ENCODE results near the gene ME1.

- TF ChIP-seq BRCA1 (IDR thresholded peaks at IDR 0.05), result no peak
- no peak for TF ChIP-seq BRCA1 (CRISPR knock-in tag; IDR thresholded peaks at IDR 0.05)
- no peak for TF ChIP-seq FOXO4 (CRISPR knock-in tag; IDR thresholded peaks at IDR 0.05)
- no peak for TF ChIP-seq ZNF24 (IDR thresholded peaks at IDR 0.05)
- TF ChIP-seq KLF16 (IDR thresholded peaks at IDR 0.05), result peak; percentile 84
- TF ChIP-seq RNF219 (CRISPR knock-in tag; IDR thresholded peaks at IDR 0.05), result no peak
- no peak for TF ChIP-seq ZNF780A (CRISPR knock-in tag; IDR thresholded peaks at IDR 0.05)
- no peak for TF ChIP-seq KLF6 (CRISPR knock-in tag; IDR thresholded peaks at IDR 0.05; ENCODE audit: borderline replicate concordance)
These were observed 11.9 kb upstream of the ME1 start for GRCh38 chr6:83442752-83443151.

Measured in K562 (cell line).